ENCODE results near the gene IL1RAP.

Gene IL1RAP

DNA sequence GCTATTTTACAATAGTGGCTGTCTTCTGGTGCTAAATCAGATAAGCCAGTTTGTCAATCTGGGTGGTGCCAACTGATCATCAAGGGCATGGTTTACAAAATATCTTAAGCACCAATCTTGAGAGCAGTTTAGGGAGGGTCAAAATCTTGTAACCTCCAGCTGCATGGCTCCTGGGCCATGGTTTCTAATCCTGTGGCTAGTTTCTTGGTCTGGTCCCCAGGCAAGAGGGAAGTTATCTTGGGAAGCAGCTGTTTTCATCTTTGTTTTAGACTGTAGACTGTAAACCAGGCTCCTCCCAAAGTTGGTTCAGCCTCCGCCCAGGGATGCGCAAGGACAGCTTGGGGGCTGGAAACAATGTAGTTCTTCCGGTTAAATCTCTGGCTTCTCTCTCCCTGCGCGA, 166.8 kb downstream of the IL1RAP start:
- DNase-seq = no peak

DNA sequence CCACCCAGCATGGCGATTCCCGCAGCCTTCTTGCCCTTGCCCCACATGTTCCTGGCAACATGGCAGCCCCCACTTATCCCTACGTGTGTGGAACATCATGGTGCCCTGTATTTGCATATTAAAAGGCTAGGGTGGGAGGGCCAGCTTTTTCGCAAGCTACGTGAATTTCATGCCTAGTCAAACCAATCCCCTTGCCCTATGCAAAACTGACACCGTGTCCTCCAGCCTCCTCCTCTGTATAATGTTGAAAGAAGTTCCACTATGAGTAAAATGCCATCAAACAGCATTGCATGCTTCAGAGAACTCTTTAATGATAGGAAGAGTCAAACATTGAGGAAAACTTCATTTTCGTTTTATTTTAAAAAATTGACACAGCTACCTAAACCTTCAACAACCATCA, 170.9 kb downstream of the IL1RAP start:
- DNase-seq = no peak

DNA sequence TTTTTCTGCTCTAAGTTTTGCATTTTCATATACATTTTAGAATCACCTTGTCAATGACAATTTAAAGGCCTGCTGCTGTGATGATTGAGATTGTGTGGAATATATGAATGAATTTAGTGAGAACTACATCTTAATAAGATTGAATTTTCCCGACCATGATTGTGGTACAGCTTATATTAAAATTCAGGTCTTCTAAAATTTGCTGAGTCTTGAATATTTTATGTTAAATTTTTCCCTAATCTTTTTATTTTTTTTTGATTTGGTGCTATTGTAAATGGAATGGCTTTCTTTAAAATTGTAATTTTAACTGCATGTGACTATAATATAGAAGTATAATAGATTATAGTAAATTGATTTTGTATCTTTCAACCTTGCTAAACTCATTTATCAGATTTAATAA, 172.1 kb downstream of the IL1RAP start:
- DNase-seq = no peak

DNA sequence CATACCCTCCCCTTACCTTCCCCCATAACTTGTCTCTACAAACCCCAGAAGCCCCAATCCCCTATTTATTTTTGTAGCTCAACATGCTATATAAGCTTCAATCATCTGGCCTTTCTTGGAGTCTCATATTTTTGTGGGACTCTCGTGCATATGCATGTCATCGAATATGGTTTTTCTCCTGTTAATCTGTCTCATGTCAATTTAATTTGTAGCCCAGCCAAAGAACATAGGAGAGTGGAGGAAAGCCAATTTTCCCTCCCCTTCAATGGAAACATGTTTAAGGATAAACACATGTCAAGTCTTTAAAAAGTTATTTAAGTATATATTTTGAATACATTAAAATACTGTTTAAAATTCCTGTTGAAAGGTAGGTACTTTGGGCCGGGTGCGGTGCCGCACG, 176.4 kb downstream of the IL1RAP start:
- DNase-seq = no peak

DNA sequence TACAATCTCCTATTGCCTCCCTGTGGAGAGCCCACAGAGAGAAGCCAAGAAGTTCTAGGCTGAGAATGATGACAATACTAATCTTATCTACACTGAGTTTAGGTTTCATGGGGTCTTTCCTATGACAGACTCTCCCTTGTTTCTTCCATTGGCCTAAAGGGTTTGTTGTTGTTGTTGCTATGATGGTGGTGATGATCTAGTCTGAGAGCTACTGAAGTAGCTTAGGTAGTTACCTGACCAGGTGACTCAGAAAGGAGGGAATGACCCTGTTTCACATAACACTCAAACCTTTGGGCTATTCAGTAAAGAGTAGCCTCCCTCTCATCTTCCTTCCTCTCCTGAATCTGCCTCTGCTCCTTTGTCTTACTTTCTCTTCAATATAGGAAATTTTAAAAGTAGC, 178.4 kb downstream of the IL1RAP start:
- DNase-seq = no peak

DNA sequence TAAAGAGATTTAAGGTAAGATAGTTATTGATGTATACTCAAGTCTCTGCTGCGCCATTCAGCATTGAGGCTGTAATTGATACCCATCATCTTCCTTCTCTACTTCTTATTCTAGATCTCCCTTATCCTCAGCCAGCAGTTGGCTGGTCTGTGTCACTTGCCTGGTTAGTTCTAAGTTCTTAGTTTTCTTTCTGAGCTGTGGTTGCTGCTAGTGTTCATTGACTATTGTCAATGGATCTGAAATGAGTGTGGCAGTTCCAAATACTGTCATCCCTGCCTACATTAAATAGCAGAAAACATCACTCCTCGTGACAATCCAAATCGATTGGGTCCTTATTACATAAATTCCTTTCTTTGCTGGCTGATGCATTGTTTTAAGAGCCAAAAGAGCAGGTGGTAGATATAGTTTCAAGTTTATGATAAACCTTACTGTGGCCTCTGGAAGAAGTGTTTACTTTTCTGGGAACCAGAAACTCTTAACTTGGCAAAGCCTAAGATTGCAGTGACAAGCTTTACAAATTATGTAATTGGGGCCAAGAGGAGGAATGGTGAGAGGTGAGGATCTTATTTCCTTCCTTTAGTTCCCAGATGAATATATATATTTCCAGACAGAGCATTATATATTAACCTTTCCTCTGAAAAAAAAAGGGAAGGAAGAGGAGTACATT, 180.6 kb downstream of the IL1RAP start:
- DNase-seq = no peak

DNA sequence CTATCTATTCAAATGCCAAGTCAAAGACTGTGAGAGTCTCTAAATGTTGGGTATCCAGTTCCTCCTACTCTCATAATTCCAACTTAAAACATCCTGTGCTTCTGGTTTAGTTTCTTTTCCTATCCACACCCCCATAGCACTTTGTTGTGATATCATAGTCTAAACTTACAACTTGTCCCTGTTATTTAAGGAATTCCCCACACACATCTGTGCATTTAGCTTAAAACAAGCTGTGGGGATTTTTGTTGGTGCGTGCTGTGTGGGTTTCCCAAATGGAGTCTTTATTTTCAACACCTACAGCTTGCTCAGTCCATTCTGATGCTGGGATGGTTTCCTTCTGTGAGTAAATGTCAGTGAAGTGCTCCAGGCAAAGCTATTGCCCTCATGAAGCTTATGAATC, 181.3 kb downstream of the IL1RAP start:
- no peak for DNase-seq

DNA sequence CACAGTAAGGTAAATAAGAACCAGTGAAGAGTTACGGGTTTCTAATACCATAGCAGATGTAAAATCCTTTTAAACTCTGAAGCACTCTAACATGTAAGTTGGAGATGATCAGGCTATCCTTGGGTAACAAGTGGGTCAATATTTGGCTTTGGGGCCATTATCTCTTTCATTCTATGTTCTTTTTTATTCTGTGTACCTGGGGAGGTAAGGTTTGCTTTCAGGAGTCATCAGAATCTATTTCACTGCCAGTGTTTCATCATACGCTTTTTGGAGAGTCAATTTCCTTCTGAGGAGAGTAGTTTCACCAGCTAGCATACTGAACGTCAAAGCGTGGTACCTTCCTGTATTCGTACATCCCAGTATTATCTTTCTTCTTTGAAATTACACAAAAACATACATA, 182.1 kb downstream of the IL1RAP start:
- no peak for DNase-seq

DNA sequence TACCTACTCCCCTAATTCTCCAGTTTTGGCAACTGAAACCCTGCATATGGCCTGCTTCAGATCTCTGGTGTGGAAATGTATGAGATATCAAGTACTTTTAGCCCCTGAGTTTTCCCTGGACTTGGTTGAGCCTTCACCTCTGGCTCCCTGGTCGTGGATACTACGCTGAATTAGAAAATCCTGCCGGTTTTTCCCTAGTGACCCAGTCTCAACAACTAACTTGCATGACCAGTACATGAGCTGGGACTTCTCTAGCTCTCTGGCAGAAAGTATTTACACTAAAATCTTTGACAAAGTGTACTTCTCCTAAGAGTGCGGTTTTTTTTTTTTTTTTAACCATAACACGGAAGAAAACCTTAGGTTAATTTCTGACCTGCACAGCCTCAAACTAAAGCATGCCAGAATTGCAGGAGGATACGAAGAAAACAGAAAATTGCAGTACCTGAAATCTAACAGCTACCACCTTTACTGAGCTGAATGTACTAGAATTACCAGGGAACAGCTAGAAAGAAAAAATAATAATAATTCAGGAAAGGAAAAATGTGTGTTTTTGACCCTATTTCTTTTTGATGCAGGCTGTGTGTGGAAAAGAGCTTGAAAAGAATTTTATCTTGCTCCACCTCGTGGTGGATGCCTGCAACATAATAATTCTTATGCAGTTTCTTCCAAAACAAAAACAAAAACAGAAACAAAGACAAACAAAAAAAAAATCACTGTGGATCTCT, 183.1 kb downstream of the IL1RAP start:
- DNase-seq = no peak

DNA sequence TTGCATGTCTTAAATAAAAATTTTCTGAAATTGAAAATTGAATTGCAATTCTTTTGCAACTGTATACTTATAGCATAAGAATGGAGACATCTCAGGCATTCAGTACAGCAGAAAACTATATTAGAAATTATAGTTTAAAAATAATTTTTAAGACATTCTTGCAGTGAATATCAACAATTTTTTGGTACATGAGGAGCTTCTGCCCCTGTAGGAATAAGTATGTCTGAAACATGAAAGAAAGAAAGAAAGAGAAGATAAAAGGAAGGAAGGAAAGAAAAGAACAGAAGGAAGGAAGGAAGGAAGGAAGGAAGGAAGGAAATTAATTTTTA, 183.6 kb downstream of the IL1RAP start:
- DNase-seq = no peak

DNA sequence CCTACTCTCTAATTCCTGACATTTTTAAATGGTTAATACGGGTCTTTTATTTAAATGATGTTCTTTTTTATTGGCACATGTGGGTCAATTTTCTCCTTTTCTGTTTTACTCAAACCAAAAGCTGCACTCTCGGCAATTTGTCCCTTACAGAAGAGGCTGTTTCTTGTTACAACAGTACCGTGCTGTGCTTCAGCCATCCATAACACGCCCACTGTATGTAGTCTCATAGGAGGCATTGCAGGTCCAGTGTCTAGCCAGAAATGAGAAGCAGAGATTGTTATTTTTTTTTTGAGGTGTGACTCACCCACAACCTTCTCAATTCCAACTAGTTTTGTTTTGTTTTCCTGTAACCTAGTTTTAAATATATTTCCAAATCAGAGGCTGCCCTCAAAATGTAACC, 184.0 kb downstream of the IL1RAP start:
- DNase-seq = no peak

DNA sequence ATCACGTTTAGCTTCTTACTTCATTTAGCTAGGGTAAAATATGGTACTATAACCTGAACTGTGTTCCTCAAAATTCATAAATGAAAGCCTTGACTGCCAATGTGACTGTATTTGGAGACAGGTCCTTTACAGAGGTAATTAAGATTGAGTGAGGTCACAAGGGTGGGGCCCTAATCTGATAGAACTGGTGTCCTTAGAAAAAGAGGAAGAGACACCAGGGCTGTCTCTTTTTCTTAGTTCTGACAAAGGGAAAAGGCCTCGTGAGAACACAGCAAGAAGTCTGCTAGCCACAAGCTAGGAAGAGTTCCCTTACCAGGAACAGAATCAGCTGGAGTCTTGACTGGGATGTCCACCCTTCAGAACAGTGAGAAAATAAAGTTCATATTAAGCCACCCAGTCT, 185.9 kb downstream of the IL1RAP start:
- DNase-seq = no peak

DNA sequence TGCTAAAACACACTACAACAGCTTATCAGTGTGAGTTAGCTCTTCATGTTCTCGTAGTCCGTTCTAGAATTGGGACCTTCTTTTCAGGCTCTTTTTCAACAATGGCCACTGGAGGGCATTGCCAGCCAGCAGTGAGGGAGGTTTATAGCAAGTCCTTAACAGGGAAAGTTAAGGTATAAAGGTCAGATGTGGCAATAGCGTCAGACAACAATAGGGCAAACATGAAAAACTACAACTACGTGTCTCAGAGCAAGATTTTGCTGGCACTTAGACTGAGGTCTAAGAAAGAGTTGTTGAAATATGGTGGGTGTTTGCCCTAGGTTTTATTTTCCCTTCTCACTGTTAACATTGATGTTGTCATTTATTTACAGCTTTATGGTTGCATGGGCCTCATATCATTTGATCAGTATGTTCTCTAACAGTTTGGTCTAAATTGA, 187.2 kb downstream of the IL1RAP start:
- DNase-seq = no peak

DNA sequence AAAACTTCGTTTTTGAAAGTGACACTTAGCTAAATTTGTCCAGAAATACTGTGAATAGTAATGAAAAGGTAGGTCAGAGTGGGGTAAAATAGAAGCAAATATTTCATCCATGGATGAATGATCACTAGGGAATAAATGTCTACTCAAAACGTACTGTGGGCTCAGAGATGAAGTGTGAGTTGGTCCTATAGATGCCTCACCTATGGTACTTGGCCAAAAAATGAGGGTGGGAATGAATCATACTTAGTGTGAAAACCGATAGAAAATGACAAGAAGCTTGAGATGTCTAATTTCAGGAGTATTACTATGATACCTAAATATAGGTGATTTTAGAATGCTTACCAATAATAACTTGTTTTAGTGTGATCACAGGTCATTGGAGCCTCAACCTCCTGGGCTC, 192.7 kb downstream of the IL1RAP start:
- DNase-seq = no peak
